SK-N-DZ (cell line): Measurements from ENCODE around the gene EED.
"Not testable (repeated sequence)": the region's sequence is repeated elsewhere in the genome, so short reads cannot be mapped to it uniquely, and the experiment has no call there.

Experiments
- DNase-seq: peaks from one replicate; pipeline ENCODE4 v3.0.0-alpha.2; 2015; ENCODE audit warnings: low spot score
- small RNA-seq, 2 experiments: library from RNA; depleted of rRNA; stranded (forward); fragments of <200 nt; gene quantifications; one replicate each; pipeline ENCODE3, GENCODE V24; 2014

Gene EED

DNA sequence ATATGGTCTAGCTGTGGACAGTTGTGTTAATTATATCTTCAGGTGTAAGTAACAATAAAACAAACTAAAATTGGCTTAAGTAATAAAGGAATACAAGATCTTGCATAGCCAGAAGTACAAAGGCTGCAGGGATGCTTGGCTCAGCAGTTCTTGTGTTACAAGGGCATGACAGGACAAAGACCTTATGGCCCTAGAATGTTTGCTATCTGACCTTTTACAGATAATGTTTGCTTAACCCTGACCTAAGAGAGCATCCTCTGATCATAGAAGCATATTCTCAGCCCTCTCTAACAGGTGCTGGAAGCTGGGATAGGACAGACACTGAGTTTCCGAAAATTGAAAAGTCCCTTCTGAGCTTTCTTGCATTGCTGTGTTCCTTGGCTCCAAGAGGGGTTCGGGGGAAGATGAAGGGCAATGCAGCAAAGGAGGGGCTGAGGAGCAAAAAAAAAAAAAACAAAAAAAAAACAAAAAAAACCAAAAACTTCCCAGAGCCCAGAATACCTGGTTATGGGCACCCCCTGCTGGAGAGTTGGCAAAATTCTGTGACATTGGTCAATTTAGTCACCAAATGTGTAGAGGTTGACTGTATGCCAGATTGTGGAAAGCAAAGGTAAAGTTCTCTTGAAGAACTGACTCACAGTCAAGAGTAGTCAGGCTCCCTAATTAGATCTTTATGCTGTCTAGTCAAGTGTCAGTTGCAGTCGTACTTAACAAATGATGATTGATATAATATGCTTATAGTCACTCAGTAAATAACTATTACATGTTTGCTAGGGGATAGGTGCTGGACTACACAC, 47.1 kb downstream of the EED start:
- DNase-seq = peak; percentile 43

DNA sequence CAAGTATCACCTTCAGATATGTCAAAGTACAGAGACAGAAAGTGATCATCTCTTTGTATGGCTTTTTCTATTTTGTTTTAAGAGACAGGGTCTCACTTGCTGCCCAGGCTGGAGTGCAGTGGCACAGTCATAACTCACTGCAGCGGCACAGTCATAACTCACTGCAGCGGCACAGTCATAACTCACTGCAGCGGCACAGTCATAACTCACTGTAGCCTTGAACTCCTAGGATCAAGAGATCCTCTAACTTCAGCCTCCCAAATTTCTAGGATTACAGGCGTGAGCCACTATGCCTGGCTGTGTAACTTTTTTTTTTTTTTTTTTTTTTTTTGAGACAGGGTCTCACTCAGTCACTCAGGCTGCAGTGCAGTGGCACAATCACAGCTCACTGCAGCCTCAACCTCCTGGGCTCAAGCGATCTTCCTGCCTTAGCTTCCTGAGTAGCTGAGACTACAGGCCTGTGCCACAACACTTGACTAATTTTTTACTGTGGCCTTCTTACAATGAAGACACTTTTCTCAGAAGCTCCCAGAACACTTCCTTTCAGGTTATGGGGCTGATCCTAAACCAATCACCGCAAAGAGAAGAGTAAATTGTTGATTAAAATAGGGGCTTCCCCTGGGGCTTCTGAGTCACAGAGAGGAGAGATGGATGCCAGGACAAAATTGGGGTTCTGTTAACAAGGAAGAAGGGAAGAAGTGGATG, 48.5 kb downstream of the EED start:
- DNase-seq = no peak

DNA sequence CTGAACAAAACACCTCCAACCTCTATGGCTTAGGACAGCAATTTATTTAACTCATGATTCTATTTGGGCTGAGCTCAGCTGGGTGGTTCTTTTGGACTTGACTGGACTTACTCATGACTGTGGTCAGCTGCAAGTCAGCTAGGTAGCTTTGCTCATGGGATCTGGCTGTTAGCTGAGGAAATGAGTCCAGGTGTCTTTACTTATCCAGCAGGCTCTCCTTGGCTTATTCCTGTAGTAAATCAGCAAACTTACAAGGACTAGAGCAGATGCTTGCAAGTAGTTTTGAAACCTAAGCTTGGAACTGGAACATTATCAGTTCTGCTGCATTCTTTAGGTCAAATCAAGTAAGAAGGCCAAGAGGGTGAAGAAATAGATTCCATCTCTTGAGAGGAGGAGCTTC, 49.5 kb downstream of the EED start:
- no peak for DNase-seq

DNA sequence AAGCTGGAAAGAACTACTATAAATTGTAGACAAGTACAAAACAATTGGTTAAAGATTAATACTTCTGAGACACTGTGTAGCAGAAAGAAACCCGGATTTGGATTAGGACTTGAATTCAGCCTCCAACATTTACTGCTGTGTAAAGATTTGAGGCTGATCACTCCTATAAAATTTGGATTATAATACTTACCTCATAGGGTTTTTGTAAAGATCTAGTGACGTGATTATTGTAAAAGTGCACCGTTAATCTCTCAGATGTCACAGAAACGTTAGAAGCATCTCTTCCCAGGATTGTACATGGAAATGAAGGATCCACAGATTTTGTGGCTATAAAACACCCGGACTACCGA, 57.2 kb downstream of the EED start:
- peak; percentile 8 for DNase-seq

DNA sequence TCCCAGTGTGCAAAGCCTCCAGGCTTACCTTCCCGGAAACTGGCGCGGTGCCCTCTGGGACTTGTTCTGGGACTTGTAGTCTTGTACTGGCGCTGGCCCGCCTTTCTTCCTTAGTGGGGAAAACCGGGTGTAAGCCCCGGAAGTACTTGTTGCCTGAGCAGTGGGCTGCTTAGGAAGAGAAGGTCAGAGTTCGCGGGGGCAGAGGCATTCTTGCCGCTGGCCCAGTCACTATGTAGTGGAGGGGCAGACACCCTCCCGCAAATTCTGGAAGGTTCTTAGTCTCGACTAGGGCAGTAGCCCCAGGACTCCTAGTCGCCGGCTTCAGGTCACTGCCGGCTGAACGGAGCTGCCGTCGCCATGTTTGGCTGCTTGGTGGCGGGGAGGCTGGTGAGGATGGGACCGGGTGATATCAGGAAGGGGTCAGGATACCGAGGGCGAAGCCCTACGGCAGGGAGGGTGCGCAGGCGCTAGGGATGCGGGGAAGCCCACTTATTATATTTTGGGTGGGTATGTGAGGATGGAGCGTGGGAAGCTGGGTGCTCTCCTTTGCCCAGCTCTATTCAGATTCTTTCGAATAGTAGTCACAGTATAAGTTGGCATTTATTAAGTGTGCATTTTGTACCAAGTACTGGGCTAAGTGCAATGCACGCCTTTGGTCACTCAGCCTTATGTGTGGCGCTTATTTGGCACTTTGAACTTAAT, 57.7 kb downstream of the EED start, which contains the start of gene HIKESHI:
HIKESHI (plus strand) TSS at position 149 of the 702 bp plus-strand sequence; CDS start at position 358, 209 bp downstream.
- DNase-seq = peak; percentile 98

DNA sequence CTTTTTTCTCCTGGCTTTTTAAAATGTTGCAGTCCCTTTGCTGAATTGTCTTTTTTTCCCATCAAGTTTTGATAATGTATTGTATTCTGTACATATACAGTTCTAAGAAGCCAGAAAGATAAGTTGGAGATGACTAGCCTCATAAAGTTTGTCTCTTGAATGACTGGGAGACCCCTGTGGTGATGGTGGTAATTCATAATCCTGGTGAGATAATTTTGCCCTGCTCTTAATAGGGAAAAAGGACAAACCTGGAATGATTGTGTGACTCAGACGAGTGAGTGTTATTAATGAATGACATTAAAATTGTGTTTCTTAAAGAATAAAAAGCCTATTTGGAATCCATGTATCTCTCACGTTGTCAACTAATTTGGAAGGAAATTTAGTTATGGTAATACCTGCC, 58.7 kb downstream of the EED start:
- no peak for DNase-seq

DNA sequence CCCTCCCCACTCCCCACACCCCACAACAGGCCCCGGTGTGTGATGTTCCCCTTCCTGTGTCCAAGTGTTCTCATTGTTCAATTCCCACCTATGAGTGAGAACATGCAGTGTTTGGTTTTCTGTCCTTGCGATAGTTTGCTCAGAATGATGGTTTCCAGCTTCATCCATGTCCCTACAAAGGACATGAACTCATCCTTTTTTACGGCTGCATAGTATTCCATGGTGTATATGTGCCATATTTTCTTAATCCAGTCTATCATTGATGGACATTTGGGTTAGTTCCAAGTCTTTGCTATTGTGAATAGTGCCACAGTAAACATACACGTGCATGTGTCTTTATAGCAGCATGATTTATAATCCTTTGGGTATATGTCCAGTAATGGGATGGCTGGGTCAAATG, 64.2 kb downstream of the EED start:
- not testable (repeated sequence) for DNase-seq

DNA sequence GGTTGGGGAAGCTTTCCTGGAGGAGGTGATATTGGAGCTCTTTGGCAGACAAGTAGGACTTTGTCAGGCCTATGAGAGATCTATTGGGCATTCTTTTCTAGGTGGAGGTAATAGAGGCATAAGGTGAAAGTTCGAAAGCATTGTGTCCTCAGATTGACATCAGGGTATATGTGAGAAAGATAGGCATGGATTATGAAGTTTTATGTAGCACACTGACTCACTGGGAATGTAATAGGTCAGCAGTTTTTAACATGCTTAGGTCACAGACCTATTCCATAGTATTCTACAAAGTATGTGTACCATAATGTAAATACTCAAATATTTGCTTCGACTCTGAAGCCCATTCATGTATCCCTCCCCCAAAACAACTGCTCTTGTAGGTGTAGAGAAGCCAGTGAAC, 69.2 kb downstream of the EED start:
- DNase-seq = no peak

DNA sequence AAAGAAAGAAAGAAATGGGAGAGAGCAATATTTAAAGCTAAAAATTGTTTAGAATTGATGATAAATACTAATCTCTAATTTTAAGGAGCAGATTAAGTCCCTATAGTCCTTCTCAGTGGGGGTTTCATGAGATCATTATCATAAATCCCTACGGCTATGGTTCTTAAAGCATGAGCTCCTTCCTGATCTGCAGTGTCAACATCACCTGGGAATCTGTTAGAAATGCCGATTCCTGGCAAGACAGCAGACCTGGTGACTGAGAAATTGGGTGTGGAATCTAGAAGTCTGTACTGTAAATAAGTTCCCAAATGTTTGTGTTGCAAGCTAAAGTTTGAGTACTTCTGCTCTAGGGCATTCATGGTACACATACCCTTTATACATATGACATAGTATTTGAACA, 70.1 kb downstream of the EED start:
- DNase-seq = no peak

Small RNA genes lying within 50 kb of the gene (small RNA-seq; reads per million reads assigned to genes)
- gene RF00017 = 0 reads per million in 2 experiments
- 0.03 to 0.67 reads per million in 2 experiments for gene RN7SL225P
